Epithelial cell of esophagus (primary cell): ENCODE measurements around the gene FAM174C.
A peak's percentile ranks its signal among the peaks of the same experiment; 100 is the strongest.
"Not testable (repeated sequence)": the region's sequence is repeated elsewhere in the genome, so short reads cannot be mapped to it uniquely, and the experiment has no call there.

Source experiments
- DNase-seq: peaks from one replicate; pipeline ENCODE4 v3.0.0; 2010; ENCODE audit warnings: low read depth
- H3K4me3 ChIP-seq: 2 replicates; pipeline ENCODE4 v1.5.1; 2011; ENCODE audit warnings: mild to moderate bottlenecking, low read length, control low read depth
- TF ChIP-seq, protein P1 (sequence below): IDR thresholded peaks from 2 replicates; pipeline ENCODE4 v1.5.1; 2011; ENCODE audit warnings: low read depth, mild to moderate bottlenecking, low read length, control low read depth, inconsistent platforms; ENCODE audit not compliant: insufficient read depth; ENCODE audit errors: missing control alignments

FAM174C gene

DNA sequence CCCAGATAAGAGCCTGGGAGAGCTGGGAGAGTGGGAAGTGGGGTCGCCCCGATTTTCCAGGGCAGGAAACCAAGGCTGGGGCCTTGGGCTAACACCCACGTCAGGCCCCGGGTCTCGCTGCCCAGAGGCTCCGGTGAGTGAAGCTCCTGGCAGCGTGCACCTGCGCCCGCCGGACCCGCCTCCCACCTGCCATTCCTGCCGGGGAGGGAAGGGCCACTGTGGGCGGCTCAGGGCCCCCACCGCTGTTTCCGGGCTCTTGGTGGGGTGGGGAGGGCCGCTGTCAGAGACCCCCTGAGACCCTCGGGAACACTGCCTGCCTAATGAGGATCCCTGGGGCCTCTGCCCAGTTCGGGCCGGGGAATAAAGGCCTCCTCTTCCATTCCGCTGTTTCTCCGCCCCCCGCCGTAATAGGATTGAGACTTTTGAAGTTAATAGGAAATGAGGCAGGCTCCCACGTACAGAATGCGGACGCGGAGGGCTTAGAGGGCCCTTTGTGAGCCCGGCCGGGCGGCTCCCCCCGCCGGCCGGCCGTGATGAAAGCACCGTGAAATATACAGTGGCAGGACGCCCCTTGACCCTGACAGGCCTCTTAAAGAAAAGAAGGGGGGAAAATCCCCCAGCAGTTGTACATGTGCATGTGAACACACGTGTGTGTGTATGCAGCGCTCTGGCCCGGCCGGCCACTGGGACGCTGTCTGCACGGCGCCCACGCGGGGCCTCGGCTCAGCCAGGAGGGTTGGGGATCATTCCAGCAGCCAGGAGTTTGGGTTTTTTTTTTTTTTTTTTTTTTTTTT is 43.5 kb downstream of the FAM174C start:
- no peak for DNase-seq
- TF ChIP-seq, protein P1, sequence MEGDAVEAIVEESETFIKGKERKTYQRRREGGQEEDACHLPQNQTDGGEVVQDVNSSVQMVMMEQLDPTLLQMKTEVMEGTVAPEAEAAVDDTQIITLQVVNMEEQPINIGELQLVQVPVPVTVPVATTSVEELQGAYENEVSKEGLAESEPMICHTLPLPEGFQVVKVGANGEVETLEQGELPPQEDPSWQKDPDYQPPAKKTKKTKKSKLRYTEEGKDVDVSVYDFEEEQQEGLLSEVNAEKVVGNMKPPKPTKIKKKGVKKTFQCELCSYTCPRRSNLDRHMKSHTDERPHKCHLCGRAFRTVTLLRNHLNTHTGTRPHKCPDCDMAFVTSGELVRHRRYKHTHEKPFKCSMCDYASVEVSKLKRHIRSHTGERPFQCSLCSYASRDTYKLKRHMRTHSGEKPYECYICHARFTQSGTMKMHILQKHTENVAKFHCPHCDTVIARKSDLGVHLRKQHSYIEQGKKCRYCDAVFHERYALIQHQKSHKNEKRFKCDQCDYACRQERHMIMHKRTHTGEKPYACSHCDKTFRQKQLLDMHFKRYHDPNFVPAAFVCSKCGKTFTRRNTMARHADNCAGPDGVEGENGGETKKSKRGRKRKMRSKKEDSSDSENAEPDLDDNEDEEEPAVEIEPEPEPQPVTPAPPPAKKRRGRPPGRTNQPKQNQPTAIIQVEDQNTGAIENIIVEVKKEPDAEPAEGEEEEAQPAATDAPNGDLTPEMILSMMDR, result no peak
- no peak overlapping the region for H3K4me3 ChIP-seq

DNA sequence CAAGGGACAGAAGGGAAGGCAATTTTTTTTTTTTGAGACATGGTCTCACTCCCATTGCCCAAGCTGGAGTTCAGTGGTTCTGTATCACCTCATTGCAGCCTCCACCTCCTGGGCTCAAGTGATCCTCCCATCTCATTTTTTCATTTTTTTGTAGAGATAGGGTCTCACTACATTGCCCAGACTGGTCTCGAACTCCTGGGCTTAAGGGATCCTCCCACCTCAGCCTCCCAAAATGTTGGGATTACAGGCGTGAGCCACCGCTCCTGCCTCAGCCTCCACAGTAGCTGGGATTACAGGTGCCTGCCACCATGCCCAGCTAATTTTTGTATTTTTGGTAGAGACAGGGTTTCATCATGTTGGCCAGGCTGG is 44.9 kb downstream of the FAM174C start:
- not testable (repeated sequence) for DNase-seq, H3K4me3 ChIP-seq

DNA sequence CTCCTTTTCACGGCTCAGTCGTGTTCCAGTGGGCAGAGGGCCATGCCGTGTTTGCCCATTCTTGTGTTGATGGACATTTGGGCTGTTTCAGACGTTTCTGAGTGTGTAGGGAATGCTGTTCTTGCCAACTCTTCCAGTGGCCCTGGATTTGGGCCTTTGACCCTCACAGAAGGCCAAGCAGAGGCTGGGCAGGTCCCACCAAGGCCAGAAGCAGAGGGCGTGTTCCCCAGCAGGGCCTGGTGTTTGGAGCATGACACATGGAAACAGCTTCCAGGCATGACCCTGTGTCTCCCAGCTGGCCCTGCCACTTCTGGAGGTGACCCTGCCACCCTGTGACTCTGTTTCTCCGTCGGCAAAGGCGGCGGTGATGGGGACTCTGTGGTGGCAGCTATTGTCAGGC is 46.2 kb downstream of the FAM174C start:
- no peak overlapping the region for H3K4me3 ChIP-seq
- DNase-seq, result no peak
- TF ChIP-seq, protein P1, result no peak

DNA sequence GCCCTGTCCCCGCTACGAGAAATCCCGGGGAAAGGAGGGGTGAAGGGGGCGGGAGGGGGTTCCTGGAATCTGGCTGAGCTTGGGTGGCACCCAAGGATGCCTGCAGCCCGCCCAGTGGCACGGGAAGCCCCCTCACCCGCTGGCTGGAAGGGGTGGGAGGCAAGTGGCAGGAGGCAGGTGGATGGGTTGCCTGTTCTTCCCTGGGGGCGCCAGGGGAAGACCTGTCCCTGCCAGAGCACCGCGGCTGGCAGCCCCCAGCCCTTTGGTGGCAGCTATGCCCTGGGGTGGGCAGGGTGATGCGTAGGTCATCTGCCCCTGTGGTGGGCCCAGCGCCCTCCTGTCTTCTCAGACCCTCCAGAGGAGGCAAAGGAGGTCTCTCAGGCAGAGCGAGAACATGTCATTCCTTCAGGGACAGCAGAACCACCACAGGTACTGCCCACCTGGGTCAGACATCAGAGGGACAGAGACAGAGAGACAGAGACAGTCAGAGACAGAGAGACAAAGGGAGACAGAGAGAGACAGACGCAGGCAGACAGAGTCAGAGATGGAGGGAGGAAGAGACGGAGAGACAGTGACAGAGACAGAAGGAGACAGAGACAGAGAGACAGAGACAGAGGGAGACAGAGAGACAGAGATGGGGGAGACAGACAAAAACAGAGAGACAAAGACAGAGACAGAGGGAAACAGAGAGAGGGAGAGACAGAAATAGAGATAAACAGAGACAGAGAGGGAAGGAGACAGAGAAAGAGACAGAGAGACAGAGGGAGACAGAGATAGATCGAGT is 47.1 kb downstream of the FAM174C start:
- DNase-seq, result no peak
- H3K4me3 ChIP-seq, result no peak overlapping the region
- TF ChIP-seq, protein P1, result no peak

DNA sequence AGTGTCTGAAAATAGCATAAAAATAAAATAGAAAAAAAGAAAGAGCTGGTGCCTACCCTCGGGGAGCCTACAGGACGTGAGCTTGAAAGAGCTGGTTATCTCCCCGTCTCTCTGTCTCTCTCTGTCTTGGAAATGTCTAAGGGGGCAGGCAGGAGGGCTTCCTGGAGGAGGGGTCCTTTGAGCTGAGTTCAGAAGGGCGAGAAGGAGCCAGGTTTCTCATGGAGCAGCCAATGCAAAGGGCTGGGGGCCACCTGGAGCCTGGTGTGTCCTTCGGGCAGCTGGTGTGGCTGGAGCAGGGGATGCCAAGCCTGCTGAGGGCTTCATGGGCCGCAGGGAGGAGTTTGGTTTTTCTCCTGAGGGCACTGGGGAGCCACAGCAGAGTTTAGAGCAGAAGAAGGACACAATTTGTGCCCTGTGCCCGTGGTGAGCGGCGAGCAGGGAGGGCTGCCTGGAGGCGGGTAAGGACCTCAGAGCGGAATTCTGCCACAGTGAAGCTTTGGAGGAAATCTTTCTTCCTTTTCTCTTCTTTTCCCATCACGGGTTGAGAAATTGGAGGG is 49.0 kb downstream of the FAM174C start:
- DNase-seq, result no peak
- H3K4me3 ChIP-seq, result peak overlapping the region; percentile 35
- TF ChIP-seq, protein P1, result no peak

DNA sequence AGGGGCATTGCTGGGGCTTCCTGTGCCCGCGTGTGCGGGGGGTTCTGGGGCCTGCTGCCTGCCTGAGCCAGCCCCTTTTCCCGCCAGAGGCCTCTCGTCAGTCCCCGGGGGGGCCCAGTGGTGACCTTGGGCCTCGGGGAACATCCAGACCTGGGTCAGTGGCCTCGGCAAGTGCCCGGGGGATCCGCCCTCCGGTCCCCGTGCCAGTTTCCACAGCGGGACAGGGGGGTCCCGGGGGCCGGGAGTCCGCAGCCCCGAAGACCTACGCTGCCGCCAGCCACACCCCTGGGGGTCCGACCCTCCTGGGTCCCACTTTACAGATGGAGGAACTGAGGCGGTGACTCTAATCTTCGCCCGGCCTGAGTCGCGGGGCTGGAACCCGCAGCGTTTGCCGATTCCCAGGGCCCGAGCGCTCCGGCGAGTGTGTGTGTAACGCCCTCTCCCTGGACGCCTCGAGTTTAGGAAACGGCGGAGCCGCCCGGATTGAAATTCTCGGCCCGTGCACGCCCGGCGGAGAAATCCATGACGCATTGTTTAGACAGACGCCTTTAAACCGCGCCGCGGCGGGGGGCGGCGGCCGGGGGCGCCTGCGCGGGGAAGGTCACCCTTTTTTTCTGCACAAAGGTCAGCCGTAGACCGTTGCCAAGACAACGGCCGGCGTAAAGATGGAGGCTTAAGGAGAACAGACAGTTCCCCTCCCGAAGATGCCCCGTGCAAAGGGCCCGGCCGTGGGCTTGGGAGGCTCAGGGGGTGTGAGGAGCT is 49.7 kb downstream of the FAM174C start:
- peak; percentile 81 for DNase-seq
- TF ChIP-seq, protein P1, result no peak
- peak overlapping the region; percentile 35 for H3K4me3 ChIP-seq
